SH-SY5Y (cell line): ENCODE measurements around the gene LLGL2.

Experiments
- GATA2 ChIP-seq: IDR thresholded peaks from 2 replicates; pipeline ENCODE4 v1.6.1; 2011; ENCODE audit warnings: mild to moderate bottlenecking, low read depth, low read length
- GATA3 ChIP-seq: IDR thresholded peaks from 2 replicates; pipeline ENCODE4 v1.6.1; 2011; ENCODE audit warnings: low read depth, mild to moderate bottlenecking, low read length, moderate library complexity

The LLGL2 gene

GRCh38 chr17:75509528-75510258, 15.8 kb upstream of the LLGL2 start:
- TF ChIP-seq GATA3, result no peak
- no peak for TF ChIP-seq GATA2

- no peak for TF ChIP-seq GATA3
- TF ChIP-seq GATA2, result no peak
Observed at GRCh38 chr17:75511270-75511609, 14.3 kb upstream of the LLGL2 start.

GRCh38 chr17:75511610-75512575, 13.6 kb upstream of the LLGL2 start:
- TF ChIP-seq GATA3 (no peak), GATA2 (no peak)

- TF ChIP-seq GATA2, result no peak
- no peak for TF ChIP-seq GATA3
Observed at GRCh38 chr17:75512926-75513640, 12.4 kb upstream of the LLGL2 start.

GRCh38 chr17:75513641-75514000, 11.9 kb upstream of the LLGL2 start:
- TF ChIP-seq GATA3 (no peak), GATA2 (no peak)

- no peak for TF ChIP-seq GATA3
- TF ChIP-seq GATA2, result no peak
Observed at GRCh38 chr17:75514299-75514918, 11.1 kb upstream of the LLGL2 start.

GRCh38 chr17:75514919-75515495, 10.5 kb upstream of the LLGL2 start:
- TF ChIP-seq GATA3 (no peak), GATA2 (no peak; the same call in 1 of the 2 replicates)

GRCh38 chr17:75515496-75516254, 9.8 kb upstream of the LLGL2 start, which contains the start of gene CASKIN2:
CASKIN2 (minus strand) TSS chr17:75515537; CDS start chr17:75513804, 1,733 bp downstream.
- no peak for TF ChIP-seq GATA3
- no peak; the same call in 1 of the 2 replicates for TF ChIP-seq GATA2

GRCh38 chr17:75516255-75516618, 9.3 kb upstream of the LLGL2 start, which contains the start of gene TSEN54:
TSEN54 (plus strand) TSS chr17:75516528; CDS start chr17:75516561, 33 bp downstream.
- no peak for TF ChIP-seq GATA3
- TF ChIP-seq GATA2, result no peak

- no peak for TF ChIP-seq GATA2
- no peak for TF ChIP-seq GATA3
Observed at GRCh38 chr17:75516619-75517296, 8.7 kb upstream of the LLGL2 start.

GRCh38 chr17:75517297-75517865, 8.1 kb upstream of the LLGL2 start:
- TF ChIP-seq GATA2, result no peak

- TF ChIP-seq GATA3, result no peak
- TF ChIP-seq GATA2, result no peak
Observed at GRCh38 chr17:75518201-75518600, 7.3 kb upstream of the LLGL2 start.
